Heart left ventricle (tissue), 16 donors: ENCODE data around the gene AKAIN1. TPM values are rescaled to one million over a fixed set of nuclear protein-coding genes. Genes with fewer than 3 reads are reported as not detected.
A peak's percentile ranks its signal among the peaks of the same experiment; 100 is the strongest.

Experiments
- ATAC-seq, 4 donors: fragments of 200-7000 bp; cut with Tn5 transposase; one replicate each; pipeline ENCODE4 v1.9.1; 2020 to 2022; ENCODE audit warnings: moderate library complexity in 4 of 4, mild to moderate bottlenecking in 3 of 4, moderate number of reproducible peaks in 1 of 4
- DNase-seq, 5 donors: peaks; one replicate each; pipeline ENCODE4 v3.0.0-alpha.2; 2020
- H3K27ac ChIP-seq, 12 donors: fragments of 200-600 bp; sonication (generic) in 4 of 12; one replicate each; pipeline versions ENCODE4 v1.5.0 to v1.8.0; 2016 to 2022; ENCODE audit warnings: mild to moderate bottlenecking in 2 of 12
- H3K27me3 ChIP-seq, 9 donors: fragments of 200-600 bp; sonication (generic) in 2 of 9; one replicate each; pipeline versions ENCODE4 v1.5.1 to v1.8.0; 2016 to 2022; ENCODE audit warnings: mild to moderate bottlenecking in 3 of 9
- H3K36me3 ChIP-seq, 9 donors: fragments of 200-600 bp; sonication (generic) in 2 of 9; one replicate each; pipeline versions ENCODE4 v1.5.0 to v1.8.0; 2018 to 2022; ENCODE audit warnings: mild to moderate bottlenecking in 2 of 9
- H3K4me1 ChIP-seq, 12 donors: fragments of 200-600 bp; sonication (generic) in 4 of 12; one replicate each; pipeline versions ENCODE4 v1.5.0 to v1.8.0; 2016 to 2022; ENCODE audit warnings: mild to moderate bottlenecking in 3 of 12
- H3K4me3 ChIP-seq, 12 donors: fragments of 200-600 bp; sonication (generic) in 4 of 12; one replicate each; pipeline versions ENCODE4 v1.5.0 to v1.8.0; 2017 to 2022; ENCODE audit warnings: mild to moderate bottlenecking in 9 of 12, moderate library complexity in 4 of 12
- H3K9me3 ChIP-seq, 12 donors: fragments of 200-600 bp; sonication (generic) in 4 of 12; one replicate each; pipeline versions ENCODE4 v1.5.0 to v1.8.0; 2016 to 2022; ENCODE audit warnings: mild to moderate bottlenecking in 1 of 12
- POLR2A ChIP-seq, 2 donors: fragments of 450-650 bp; IDR thresholded peaks; one replicate each; pipeline ENCODE4 v1.6.1; 2017; ENCODE audit warnings: antibody characterized with exemption in 2 of 2, mild to moderate bottlenecking in 2 of 2, moderate library complexity in 2 of 2
- WGBS, 4 donors: extraction: QIAGEN DNeasy Blood & Tissue Kit in 2 of 4; methylation state at CpG; one replicate each; pipeline versions ENCODE4 v1.1.5 to v1.1.7; 2013 to 2018; 5-methylcytosine and 5-hydroxymethylcytosine counted together
- intact Hi-C, 10 donors: fragments of 100-400 bp; cut with DNase I; formaldehyde crosslinking; loops; one replicate each; pipeline versions ENCODE4 v1.11.1 to v1.14.2; 2022
- polyA plus RNA-seq, 2 donors: library from polyadenylated mRNA; stranded (reverse); fragments of 200-250 nt; gene quantifications; one replicate each; pipeline ENCODE4 v1.2.3, GENCODE V29; 2013
- total RNA-seq, 9 donors: library from RNA; depleted of rRNA in 2 of 9; stranded (reverse); fragments of >200 nt in 2 of 9; fragmentation: NEBNext Ultra II Directional in 3 of 9; extraction: Animal tissue kit (Norgen Biotek cat#: 25700) in 3 of 9; gene quantifications; one replicate each; pipeline versions ENCODE4 v1.1.0 to v1.2.4, GENCODE V29; 2016 to 2023
- TF ChIP-seq, protein P1 (sequence below), 12 donors: fragments of 200-600 bp; sonication (generic) in 4 of 12; IDR thresholded peaks; one replicate each; pipeline versions ENCODE4 v1.5.0 to v1.8.0; 2018 to 2022; ENCODE audit warnings: antibody characterized with exemption in 12 of 12, mild to moderate bottlenecking in 5 of 12
- donor health status: ischemic (EF 13 %, LVEDD 7.1; RV severe dilation, severe dysfunction).
- donor health status: healthy with polysubstance abuse.
- donor health status: DM: no; HTN: yes; CAD: no.
- donor health status: DM: no; HTN: no; CAD: no.
- donor health status: ischemic (EF 25% LVEDD 6.9; RV normal size, moderate dysfunction).
- donor health status: ischemic (EF 25% LVEDD 5.7; RV mildly dilated, moderate dysfunction).
- donor health status: healthy.
- donor health status: DM: yes; HTN: yes; CAD: no.
- donor health status: ischemic (EF 35%, LVEDD 5.7; RV mildly dilated, moderate dysfunction).
- donor health status: nonischemic (EF 11% LVEDD 7.7; RV severe dilation, severe dysfunction).
- donor health status: DM: yes; HTN: yes; CAD: no.
- donor health status: PGD.
- donor health status: ischemic (EF 29% LVEDD 5.4; RV normal size, mild dysfunction).
- donor health status: nonischemic (EF 23%, LVEDD 6.1; RV moderate dilation, normal function).

AKAIN1 gene
- total and polyA plus RNA-seq, 11 donors: not detected

- 0% methylated on average over 41 to 71 of the region's 71 CpGs for WGBS, 4 donors
- TF ChIP-seq POLR2A (IDR thresholded peaks at IDR 0.05): peak in 1 of 2 donors; percentile 75
- TF ChIP-seq, protein P1, sequence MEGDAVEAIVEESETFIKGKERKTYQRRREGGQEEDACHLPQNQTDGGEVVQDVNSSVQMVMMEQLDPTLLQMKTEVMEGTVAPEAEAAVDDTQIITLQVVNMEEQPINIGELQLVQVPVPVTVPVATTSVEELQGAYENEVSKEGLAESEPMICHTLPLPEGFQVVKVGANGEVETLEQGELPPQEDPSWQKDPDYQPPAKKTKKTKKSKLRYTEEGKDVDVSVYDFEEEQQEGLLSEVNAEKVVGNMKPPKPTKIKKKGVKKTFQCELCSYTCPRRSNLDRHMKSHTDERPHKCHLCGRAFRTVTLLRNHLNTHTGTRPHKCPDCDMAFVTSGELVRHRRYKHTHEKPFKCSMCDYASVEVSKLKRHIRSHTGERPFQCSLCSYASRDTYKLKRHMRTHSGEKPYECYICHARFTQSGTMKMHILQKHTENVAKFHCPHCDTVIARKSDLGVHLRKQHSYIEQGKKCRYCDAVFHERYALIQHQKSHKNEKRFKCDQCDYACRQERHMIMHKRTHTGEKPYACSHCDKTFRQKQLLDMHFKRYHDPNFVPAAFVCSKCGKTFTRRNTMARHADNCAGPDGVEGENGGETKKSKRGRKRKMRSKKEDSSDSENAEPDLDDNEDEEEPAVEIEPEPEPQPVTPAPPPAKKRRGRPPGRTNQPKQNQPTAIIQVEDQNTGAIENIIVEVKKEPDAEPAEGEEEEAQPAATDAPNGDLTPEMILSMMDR (IDR thresholded peaks at IDR 0.05): peak in 6 of 12 donors; percentile 12 to 48 (median 32)
These were observed 40.8 kb upstream of the AKAIN1 start for GRCh38 chr18:5237723-5238370.

DNA sequence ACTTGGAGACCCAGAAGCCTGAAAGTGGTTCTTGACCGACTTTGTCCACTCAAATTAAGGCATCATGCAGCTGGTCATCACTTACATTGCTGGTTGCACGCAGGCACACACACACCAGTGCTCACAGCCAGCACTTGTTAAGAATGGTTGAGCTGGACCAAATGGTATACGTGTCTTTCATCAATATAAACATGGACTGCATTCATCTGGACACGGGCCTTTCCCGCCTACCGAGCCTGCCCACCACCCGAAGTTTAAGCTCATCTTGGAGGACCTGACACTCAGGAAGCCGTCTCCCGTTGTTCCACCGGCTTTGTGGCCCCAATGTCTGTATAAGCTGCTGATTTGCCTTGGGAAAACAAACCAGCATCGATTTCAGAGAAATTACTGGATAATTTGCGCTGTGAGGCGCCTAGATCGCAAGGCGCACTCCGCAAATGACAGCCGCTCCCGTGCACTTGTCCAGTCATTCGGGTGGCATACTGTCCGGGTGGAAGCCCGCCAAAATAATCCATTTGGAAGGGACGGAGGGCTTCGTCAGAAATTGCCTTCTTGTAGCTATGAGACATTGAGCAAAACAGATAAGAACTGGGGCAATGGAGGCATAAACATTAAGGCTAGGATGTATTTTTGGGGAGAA lies 40.1 kb upstream of the AKAIN1 start:
- intact Hi-C loops: loop anchor here in 6 of 10 donors (1.0 to 5.0 kb wide), 6 partner anchors 55 to 80 kb away; partner anchors contain the start of gene ZBTB14 (in 3 of the 6)
- Histone ChIP-seq H3K9me3 (no peaks in the 10 kb centered on the region), H3K27ac (peak overlapping the region; percentile 98 to 100 (median 99)), H3K36me3 (peaks cover 0 to 26% (median 16%) of the 10 kb centered on the region in 9 donors), H3K4me1 (peaks cover 0 to 39% (median 27%) of the 10 kb centered on the region in 12 donors), H3K27me3 (no peaks in the 10 kb centered on the region), H3K4me3 (peak overlapping the region; percentile 62 to 91 (median 86))
- peak in 1 of 5 donors; percentile 28 for DNase-seq
- peak; percentile 55 to 69 (median 64) for ATAC-seq
- 1 to 4% (median 2%) methylated on average over 22 to 23 of the region's 23 CpGs for WGBS, 4 donors
- TF ChIP-seq, protein P1 (IDR thresholded peaks at IDR 0.05): no peak
- no peak for TF ChIP-seq POLR2A (IDR thresholded peaks at IDR 0.05)

More at GRCh38 chr18:5237723-5238370, 40.8 kb upstream of the AKAIN1 start:
- intact Hi-C loops: loop anchor here in 9 of 10 donors (1.0 to 5.0 kb wide), 7 partner anchors 54 to 81 kb away; partner anchors contain the start of gene ZBTB14 (in 4 of the 9)
- Histone ChIP-seq H3K4me3 (peak overlapping the region; percentile 62 to 91 (median 86)), H3K27ac (peak overlapping the region; percentile 98 to 100 (median 99)), H3K27me3 (no peaks in the 10 kb centered on the region), H3K4me1 (peaks cover 0 to 39% (median 27%) of the 10 kb centered on the region in 12 donors), H3K36me3 (peaks cover 0 to 32% (median 23%) of the 10 kb centered on the region in 9 donors), H3K9me3 (no peaks in the 10 kb centered on the region)
- DNase-seq (peak; percentile 90 to 94 (median 91)), ATAC-seq (peak; percentile 92 to 99 (median 98))

GRCh38 chr18:5214583-5215351 lies 17.7 kb upstream of the AKAIN1 start:
- no peaks in the 10 kb centered on the region for H3K4me1 ChIP-seq
- no peaks in the 10 kb centered on the region for H3K36me3 ChIP-seq
- 62 to 70% (median 66%) methylated on average over 3 of the region's 3 CpGs for WGBS, 4 donors
- H3K9me3 ChIP-seq: no peaks in the 10 kb centered on the region
- ATAC-seq (no peak), DNase-seq (no peak)
- H3K27ac ChIP-seq: no peak overlapping the region
- peaks cover 0 to 4% (median 0%) of the 10 kb centered on the region in 9 donors for H3K27me3 ChIP-seq
- no peak overlapping the region for H3K4me3 ChIP-seq
- intact Hi-C loops: no loop called here
- TF ChIP-seq POLR2A (IDR thresholded peaks at IDR 0.05): no peak
- TF ChIP-seq, protein P1 (IDR thresholded peaks at IDR 0.05): no peak
